Naive thymus-derived CD4-positive, alpha-beta T cell (primary cell): Measurements from ENCODE around the gene MMP20. TPM values are rescaled to one million over a fixed set of nuclear protein-coding genes. Genes with fewer than 3 reads are reported as not detected.

Experiments used
- ATAC-seq: fragments of 150-1000 bp; cut with Tn5 transposase; 2 replicates; pipeline ENCODE4 v1.10.0; 2021; ENCODE audit warnings: mild to moderate bottlenecking, moderate library complexity
- CTCF ChIA-PET: fragments of 350-600 bp; sonication (Branson Sonifier 250); formaldehyde crosslinking; loops from one replicate; lab custom pipeline; 2021; ENCODE audit warnings: antibody characterized with exemption; lab: Charles Lee
- POLR2A ChIA-PET: fragments of 350-600 bp; sonication (Branson Sonifier 250); formaldehyde crosslinking; loops from one replicate; lab custom pipeline; 2021; ENCODE audit warnings: antibody characterized with exemption, inconsistent platforms; lab: Charles Lee
- DNase-seq, 9 donors: peaks; one replicate each; pipeline versions ENCODE4 v3.0.0 to v3.0.0-alpha.2; 2020 to 2022; ENCODE audit warnings: mixed read lengths in 1 of 9
- H3K27ac ChIP-seq: one replicate; pipeline ENCODE4 v1.7.0; 2013; ENCODE audit warnings: mild to moderate bottlenecking, low read depth, low read length, moderate library complexity
- H3K27me3 ChIP-seq, 2 donors: one replicate each; pipeline ENCODE4 v1.7.0; 2013; ENCODE audit warnings: low read length in 2 of 2, mild to moderate bottlenecking in 2 of 2, moderate library complexity in 2 of 2; ENCODE audit not compliant: control insufficient read depth in 2 of 2, insufficient read depth in 2 of 2
- H3K36me3 ChIP-seq, 3 experiments: 1 replicate in 2 of 3; 2 replicates in 1 of 3; pipeline ENCODE4 v1.7.0; 2013; ENCODE audit warnings: low read length in 3 of 3, mild to moderate bottlenecking in 3 of 3, moderate library complexity in 1 of 3; ENCODE audit not compliant: insufficient read depth in 3 of 3, control insufficient read depth in 2 of 3
- H3K4me1 ChIP-seq, 2 donors: one replicate each; pipeline ENCODE4 v1.7.0; 2013; ENCODE audit warnings: low read length in 2 of 2, mild to moderate bottlenecking in 2 of 2, moderate library complexity in 1 of 2; ENCODE audit not compliant: control insufficient read depth in 2 of 2, insufficient read depth in 2 of 2
- H3K4me3 ChIP-seq: 2 replicates; pipeline ENCODE4 v1.7.0; 2013; ENCODE audit warnings: mild to moderate bottlenecking, low read length
- H3K9me3 ChIP-seq, 3 experiments: 1 replicate in 2 of 3; 2 replicates in 1 of 3; pipeline ENCODE4 v1.7.0; 2013; ENCODE audit warnings: low read length in 3 of 3; ENCODE audit not compliant: control insufficient read depth in 2 of 3
- H3K27ac Mint-ChIP-seq, 9 donors: one replicate each; pipeline ENCODE4 v1.8.0; 2020 to 2022; ENCODE audit warnings: mixed read lengths in 9 of 9, mild to moderate bottlenecking in 8 of 9, moderate library complexity in 5 of 9, inconsistent platforms in 2 of 9
- H3K27me3 Mint-ChIP-seq, 5 donors: one replicate each; pipeline ENCODE4 v1.8.0; 2021 to 2022; ENCODE audit warnings: mixed read lengths in 5 of 5, mild to moderate bottlenecking in 1 of 5
- H3K36me3 Mint-ChIP-seq, 5 donors: one replicate each; pipeline ENCODE4 v1.8.0; 2020 to 2022; ENCODE audit warnings: mixed read lengths in 5 of 5, mild to moderate bottlenecking in 3 of 5, inconsistent platforms in 1 of 5
- H3K4me1 Mint-ChIP-seq, 7 donors: one replicate each; pipeline ENCODE4 v1.8.0; 2020 to 2022; ENCODE audit warnings: mixed read lengths in 7 of 7, mild to moderate bottlenecking in 3 of 7, inconsistent platforms in 1 of 7
- H3K4me3 Mint-ChIP-seq, 10 donors: one replicate each; pipeline ENCODE4 v1.8.0; 2020 to 2022; ENCODE audit warnings: mild to moderate bottlenecking in 10 of 10, mixed read lengths in 10 of 10, moderate library complexity in 6 of 10, inconsistent platforms in 2 of 10
- H3K9me3 Mint-ChIP-seq, 11 donors: one replicate each; pipeline ENCODE4 v1.8.0; 2020 to 2022; ENCODE audit warnings: mixed read lengths in 11 of 11, mild to moderate bottlenecking in 4 of 11, inconsistent platforms in 1 of 11, moderate library complexity in 1 of 11
- intact Hi-C, 2 donors: fragments of 100-400 bp; cut with micrococcal nuclease; formaldehyde crosslinking; loops; one replicate each; pipeline ENCODE4 v1.15.1; 2023
- polyA plus RNA-seq, 2 donors: library from polyadenylated mRNA; unstranded; fragments of 300-500 nt; fragmentation: Illumina TruSeq; gene quantifications; one replicate each; pipeline ENCODE4 v1.2.3, GENCODE V29; 2021
- total RNA-seq, 6 experiments: library from RNA in 5 of 6; stranded (reverse) in 5 of 6; gene quantifications; 1 replicate in 5 of 6; 2 replicates in 1 of 6; pipeline ENCODE4 v1.2.3 and lab custom pipeline; 2021 to 2026

The MMP20 gene
- total and polyA plus RNA-seq, 7 experiments from 2014 or later = not detected

- Mint-ChIP-seq H3K4me1 (peaks cover 0 to 12% (median 0%) of the 10 kb centered on the region in 7 donors), H3K36me3 (no peaks in the 10 kb centered on the region), H3K27me3 (peaks cover 0 to 4% (median 0%) of the 10 kb centered on the region in 5 donors), H3K9me3 (no peaks in the 10 kb centered on the region), H3K4me3 (no peak overlapping the region), H3K27ac (no peak overlapping the region)
- Histone ChIP-seq H3K4me3 (no peak overlapping the region), H3K9me3 (no peaks in the 10 kb centered on the region), H3K36me3 (no peaks in the 10 kb centered on the region), H3K27me3 (no peaks in the 10 kb centered on the region), H3K4me1 (no peaks in the 10 kb centered on the region), H3K27ac (no peak overlapping the region)
- DNase-seq (no peak), ATAC-seq (no peak)
- ChIA-PET POLR2A (no interaction called here), CTCF (interaction anchor here (0.6 to 3.5 kb wide), 5 partner anchors 8 to 322 kb away, joined by 3 to 21 read pairs (median 3); no protein-coding TSS in a partner anchor)
- intact Hi-C loops = loop anchor here in 1 of 2 donors (5.0 kb wide), 1 partner anchor 49 kb away; no protein-coding TSS in a partner anchor
These were observed 13.8 kb downstream of the MMP20 start for GRCh38 chr11:102611291-102611690.

DNA sequence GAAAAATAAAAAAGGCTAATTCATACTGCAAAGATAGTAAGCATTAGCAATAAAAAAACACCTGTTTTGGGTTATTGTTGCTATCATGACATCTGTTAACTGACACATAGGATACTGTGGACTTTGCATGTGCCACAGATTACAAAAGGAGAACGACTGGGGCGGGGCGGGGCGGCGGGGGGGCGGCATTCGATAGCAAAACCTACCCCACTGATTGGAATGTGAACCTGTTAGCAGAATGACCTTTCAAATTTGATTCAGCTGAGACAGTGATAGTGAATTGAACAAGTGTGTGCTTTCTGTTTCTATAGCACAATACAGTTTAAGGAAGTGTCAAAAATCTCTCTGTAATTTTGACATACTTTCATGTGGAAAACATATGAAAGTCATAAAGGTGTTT is 14.9 kb downstream of the MMP20 start:
- Mint-ChIP-seq H3K27me3 (peaks cover 0 to 5% (median 0%) of the 10 kb centered on the region in 5 donors), H3K4me1 (peaks cover 0 to 12% (median 0%) of the 10 kb centered on the region in 7 donors), H3K4me3 (no peak overlapping the region), H3K27ac (no peak overlapping the region), H3K9me3 (peaks cover 0 to 1% (median 0%) of the 10 kb centered on the region in 11 donors), H3K36me3 (no peaks in the 10 kb centered on the region)
- intact Hi-C loops = loop anchor here in 1 of 2 donors (5.0 kb wide), 1 partner anchor 48 kb away; no protein-coding TSS in a partner anchor
- Histone ChIP-seq H3K4me3 (no peak overlapping the region), H3K27me3 (no peaks in the 10 kb centered on the region), H3K9me3 (no peaks in the 10 kb centered on the region), H3K27ac (no peak overlapping the region), H3K4me1 (no peaks in the 10 kb centered on the region), H3K36me3 (no peaks in the 10 kb centered on the region)
- POLR2A ChIA-PET = interaction anchor here (0.7 kb wide), 1 partner anchor 59 kb away, joined by 9 read pairs; no protein-coding TSS in a partner anchor
- ATAC-seq (no peak), DNase-seq (no peak)
- CTCF ChIA-PET = interaction anchor here (0.7 to 1.1 kb wide), 5 partner anchors 10 to 321 kb away, joined by 3 to 7 read pairs (median 4); no protein-coding TSS in a partner anchor

GRCh38 chr11:102608699-102609098 is 16.4 kb downstream of the MMP20 start:
- ATAC-seq = no peak

DNA sequence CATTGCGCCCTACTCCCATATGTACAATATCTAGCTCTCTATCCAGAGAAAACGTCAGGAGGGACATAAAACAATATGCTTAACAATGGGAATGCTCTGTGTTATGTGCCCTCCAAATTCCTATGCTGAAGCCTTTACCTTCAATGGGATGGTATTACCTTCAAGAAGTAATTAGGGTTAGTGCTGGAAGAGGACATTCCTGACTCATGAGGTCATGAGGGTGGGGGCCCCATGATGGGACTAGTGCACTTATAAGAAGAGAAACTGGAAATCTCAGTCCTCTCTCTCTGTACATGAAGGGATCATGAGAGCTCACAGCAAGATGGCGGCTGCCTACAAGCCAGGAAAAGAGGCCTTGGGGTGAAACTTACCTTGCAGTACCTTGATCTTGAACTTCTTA is 20.3 kb downstream of the MMP20 start:
- Mint-ChIP-seq H3K27ac (no peak overlapping the region), H3K27me3 (peaks cover 0 to 5% (median 0%) of the 10 kb centered on the region in 5 donors), H3K4me3 (no peak overlapping the region), H3K36me3 (no peaks in the 10 kb centered on the region), H3K4me1 (peaks cover 0 to 10% (median 0%) of the 10 kb centered on the region in 7 donors), H3K9me3 (peaks cover 0 to 3% (median 0%) of the 10 kb centered on the region in 11 donors)
- H3K27me3 ChIP-seq = no peaks in the 10 kb centered on the region
- no peak overlapping the region for H3K4me3 ChIP-seq
- ChIA-PET POLR2A (no interaction called here), CTCF (no interaction called here)
- H3K36me3 ChIP-seq = no peaks in the 10 kb centered on the region
- no peaks in the 10 kb centered on the region for H3K4me1 ChIP-seq
- no peak overlapping the region for H3K27ac ChIP-seq
- DNase-seq (no peak), ATAC-seq (no peak)
- H3K9me3 ChIP-seq = no peaks in the 10 kb centered on the region
- intact Hi-C loops = no loop called here

More at GRCh38 chr11:102608699-102609098, 16.4 kb downstream of the MMP20 start:
- Mint-ChIP-seq H3K9me3 (peaks cover 0 to 1% (median 0%) of the 10 kb centered on the region in 11 donors), H3K4me3 (no peak overlapping the region), H3K36me3 (no peaks in the 10 kb centered on the region), H3K4me1 (peaks cover 0 to 12% (median 0%) of the 10 kb centered on the region in 7 donors), H3K27me3 (peaks cover 0 to 5% (median 0%) of the 10 kb centered on the region in 5 donors), H3K27ac (no peak overlapping the region)
- Histone ChIP-seq H3K27me3 (no peaks in the 10 kb centered on the region), H3K27ac (no peak overlapping the region), H3K36me3 (no peaks in the 10 kb centered on the region), H3K9me3 (no peaks in the 10 kb centered on the region), H3K4me3 (no peak overlapping the region), H3K4me1 (no peaks in the 10 kb centered on the region)
- DNase-seq = no peak
- intact Hi-C loops = no loop called here
- POLR2A ChIA-PET = no interaction called here
- CTCF ChIA-PET = no interaction called here

DNA sequence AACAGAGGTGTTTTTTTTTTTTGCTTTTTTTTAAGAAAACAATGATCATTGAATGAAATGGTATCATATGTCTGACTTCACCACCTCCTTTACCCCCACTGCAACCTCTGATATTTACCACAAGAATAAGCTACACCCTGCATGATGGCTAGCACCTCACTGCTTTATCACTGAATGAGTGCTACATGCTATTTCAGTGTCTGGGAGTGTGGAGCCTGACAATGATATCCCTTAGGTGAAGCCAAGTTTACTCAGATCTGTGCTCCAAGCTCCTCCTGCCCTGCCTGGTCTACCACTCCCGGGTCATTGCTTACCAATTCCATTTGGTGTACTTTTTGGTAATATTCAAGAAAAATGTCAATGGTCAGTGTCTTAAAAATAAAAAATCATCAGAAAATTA is 21.1 kb downstream of the MMP20 start:
- no peaks in the 10 kb centered on the region for H3K4me1 ChIP-seq
- no peaks in the 10 kb centered on the region for H3K27me3 ChIP-seq
- peaks cover 0 to 5% (median 0%) of the 10 kb centered on the region in 5 donors for H3K27me3 Mint-ChIP-seq
- H3K36me3 ChIP-seq = no peaks in the 10 kb centered on the region
- H3K4me1 Mint-ChIP-seq = peaks cover 0 to 18% (median 0%) of the 10 kb centered on the region in 7 donors
- no peak overlapping the region for H3K4me3 ChIP-seq
- ChIA-PET POLR2A (no interaction called here), CTCF (no interaction called here)
- H3K9me3 ChIP-seq = no peaks in the 10 kb centered on the region
- H3K36me3 Mint-ChIP-seq = no peaks in the 10 kb centered on the region
- H3K4me3 Mint-ChIP-seq = no peak overlapping the region
- H3K27ac Mint-ChIP-seq = no peak overlapping the region
- H3K27ac ChIP-seq = no peak overlapping the region
- ATAC-seq (no peak), DNase-seq (no peak)
- intact Hi-C loops = no loop called here
- peaks cover 0 to 3% (median 0%) of the 10 kb centered on the region in 11 donors for H3K9me3 Mint-ChIP-seq

- intact Hi-C loops = no loop called here
- Histone ChIP-seq H3K27ac (no peak overlapping the region), H3K4me1 (no peaks in the 10 kb centered on the region), H3K9me3 (no peaks in the 10 kb centered on the region), H3K4me3 (no peak overlapping the region), H3K27me3 (no peaks in the 10 kb centered on the region), H3K36me3 (no peaks in the 10 kb centered on the region)
- ATAC-seq (no peak), DNase-seq (no peak)
- H3K27me3 Mint-ChIP-seq = peaks cover 0 to 5% (median 0%) of the 10 kb centered on the region in 5 donors
- CTCF ChIA-PET = no interaction called here
- no peaks in the 10 kb centered on the region for H3K36me3 Mint-ChIP-seq
- H3K9me3 Mint-ChIP-seq = peaks cover 0 to 3% (median 0%) of the 10 kb centered on the region in 11 donors
- H3K4me1 Mint-ChIP-seq = peaks cover 0 to 22% (median 0%) of the 10 kb centered on the region in 7 donors
- no peak overlapping the region for H3K27ac Mint-ChIP-seq
- POLR2A ChIA-PET = interaction anchor here (0.9 kb wide), 1 partner anchor 12 kb away, joined by 3 read pairs; no protein-coding TSS in a partner anchor
- no peak overlapping the region for H3K4me3 Mint-ChIP-seq
These were observed 21.6 kb downstream of the MMP20 start for GRCh38 chr11:102603576-102603975.

GRCh38 chr11:102603091-102603490 is 22.0 kb downstream of the MMP20 start:
- H3K36me3 Mint-ChIP-seq = no peaks in the 10 kb centered on the region
- peaks cover 0 to 5% (median 0%) of the 10 kb centered on the region in 5 donors for H3K27me3 Mint-ChIP-seq
- Histone ChIP-seq H3K27me3 (no peaks in the 10 kb centered on the region), H3K9me3 (no peaks in the 10 kb centered on the region), H3K4me3 (no peak overlapping the region), H3K4me1 (no peaks in the 10 kb centered on the region), H3K36me3 (no peaks in the 10 kb centered on the region), H3K27ac (no peak overlapping the region)
- intact Hi-C loops = no loop called here
- peaks cover 0 to 3% (median 0%) of the 10 kb centered on the region in 11 donors for H3K9me3 Mint-ChIP-seq
- ChIA-PET CTCF (no interaction called here), POLR2A (interaction anchor here (0.9 kb wide), 1 partner anchor 11 kb away, joined by 3 read pairs; no protein-coding TSS in a partner anchor)
- H3K4me1 Mint-ChIP-seq = peaks cover 0 to 26% (median 0%) of the 10 kb centered on the region in 7 donors
- H3K27ac Mint-ChIP-seq = no peak overlapping the region
- DNase-seq (no peak), ATAC-seq (no peak)
- no peak overlapping the region for H3K4me3 Mint-ChIP-seq
